ENCODE measurements around the gene LRRC8E.
A peak's percentile ranks its signal among the peaks of the same experiment; 100 is the strongest.

The LRRC8E gene

GRCh38 chr19:7908742-7909461 is 20.6 kb downstream of the LRRC8E start:
- Mint-ChIP-seq H3K27ac (no peak overlapping the region), H3K4me1 (peaks cover 22% of the 10 kb centered on the region), H3K27me3 (peaks cover 4% of the 10 kb centered on the region), H3K36me3 (peaks cover 26% of the 10 kb centered on the region), H3K9me3 (no peaks in the 10 kb centered on the region), H3K4me3 (no peak overlapping the region)
- CTCF ChIA-PET, result interaction anchor here (0.8 to 1.1 kb wide), 2 partner anchors 9 to 39 kb away, joined by 3 read pairs; no protein-coding TSS in a partner anchor
- DNase-seq, result no peak

- Mint-ChIP-seq H3K9me3 (no peaks in the 10 kb centered on the region), H3K4me1 (peaks cover 21% of the 10 kb centered on the region), H3K36me3 (peaks cover 26% of the 10 kb centered on the region), H3K4me3 (no peak overlapping the region), H3K27ac (no peak overlapping the region), H3K27me3 (peaks cover 8% of the 10 kb centered on the region)
- DNase-seq, result no peak
- CTCF ChIA-PET, result interaction anchor here (1.1 kb wide), 1 partner anchor 40 kb away, joined by 3 read pairs; no protein-coding TSS in a partner anchor
These were observed 21.3 kb downstream of the LRRC8E start for GRCh38 chr19:7909471-7910067.

GRCh38 chr19:7910321-7911161 is 22.2 kb downstream of the LRRC8E start:
- H3K27ac Mint-ChIP-seq, result no peak overlapping the region
- no peaks in the 10 kb centered on the region for H3K9me3 Mint-ChIP-seq
- DNase-seq, result no peak
- CTCF ChIA-PET, result no interaction called here
- H3K4me1 Mint-ChIP-seq, result peaks cover 13% of the 10 kb centered on the region
- H3K4me3 Mint-ChIP-seq, result no peak overlapping the region
- H3K36me3 Mint-ChIP-seq, result peaks cover 20% of the 10 kb centered on the region
- peaks cover 18% of the 10 kb centered on the region for H3K27me3 Mint-ChIP-seq

GRCh38 chr19:7911508-7912143 is 23.3 kb downstream of the LRRC8E start:
- peaks cover 17% of the 10 kb centered on the region for H3K36me3 Mint-ChIP-seq
- no peak overlapping the region for H3K4me3 Mint-ChIP-seq
- H3K27me3 Mint-ChIP-seq, result peaks cover 29% of the 10 kb centered on the region
- no peak overlapping the region for H3K27ac Mint-ChIP-seq
- H3K9me3 Mint-ChIP-seq, result no peaks in the 10 kb centered on the region
- H3K4me1 Mint-ChIP-seq, result peaks cover 12% of the 10 kb centered on the region
- no peak for DNase-seq
- CTCF ChIA-PET, result no interaction called here

GRCh38 chr19:7912144-7912696 is 23.9 kb downstream of the LRRC8E start:
- CTCF ChIA-PET, result no interaction called here

GRCh38 chr19:7912697-7913564 is 24.6 kb downstream of the LRRC8E start:
- no peak overlapping the region for H3K4me3 Mint-ChIP-seq
- H3K27me3 Mint-ChIP-seq, result peaks cover 42% of the 10 kb centered on the region
- no peak for DNase-seq
- H3K4me1 Mint-ChIP-seq, result peaks cover 15% of the 10 kb centered on the region
- peak overlapping the region; percentile 46 for H3K27ac Mint-ChIP-seq
- peaks cover 17% of the 10 kb centered on the region for H3K36me3 Mint-ChIP-seq
- CTCF ChIA-PET, result no interaction called here
- H3K9me3 Mint-ChIP-seq, result no peaks in the 10 kb centered on the region

More at GRCh38 chr19:7912144-7912696, 23.9 kb downstream of the LRRC8E start:
- no peak overlapping the region for H3K4me3 Mint-ChIP-seq
- H3K36me3 Mint-ChIP-seq, result peaks cover 17% of the 10 kb centered on the region
- H3K9me3 Mint-ChIP-seq, result no peaks in the 10 kb centered on the region
- no peak for DNase-seq
- peaks cover 14% of the 10 kb centered on the region for H3K4me1 Mint-ChIP-seq
- peaks cover 35% of the 10 kb centered on the region for H3K27me3 Mint-ChIP-seq
- no peak overlapping the region for H3K27ac Mint-ChIP-seq

- Mint-ChIP-seq H3K27ac (no peak overlapping the region), H3K36me3 (peaks cover 17% of the 10 kb centered on the region), H3K4me1 (peaks cover 19% of the 10 kb centered on the region), H3K4me3 (no peak overlapping the region), H3K27me3 (peaks cover 49% of the 10 kb centered on the region), H3K9me3 (no peaks in the 10 kb centered on the region)
- CTCF ChIA-PET, result no interaction called here
- no peak for DNase-seq
These were observed 25.3 kb downstream of the LRRC8E start for GRCh38 chr19:7913652-7914051.

- H3K9me3 Mint-ChIP-seq, result no peaks in the 10 kb centered on the region
- no peak overlapping the region for H3K27ac Mint-ChIP-seq
- no peak overlapping the region for H3K4me3 Mint-ChIP-seq
- no peak for DNase-seq
- CTCF ChIA-PET, result no interaction called here
- H3K4me1 Mint-ChIP-seq, result peaks cover 19% of the 10 kb centered on the region
- H3K27me3 Mint-ChIP-seq, result peaks cover 54% of the 10 kb centered on the region
- H3K36me3 Mint-ChIP-seq, result peaks cover 17% of the 10 kb centered on the region
These were observed 25.8 kb downstream of the LRRC8E start for GRCh38 chr19:7914099-7914498.

- DNase-seq, result no peak
- Mint-ChIP-seq H3K36me3 (peaks cover 18% of the 10 kb centered on the region), H3K27me3 (peaks cover 59% of the 10 kb centered on the region), H3K4me3 (peak within 1 kb of the TSS; percentile 64), H3K27ac (peak within 1 kb of the TSS; percentile 19), H3K9me3 (no peaks in the 10 kb centered on the region), H3K4me1 (peaks cover 21% of the 10 kb centered on the region)
- CTCF ChIA-PET, result no interaction called here
These were observed 26.3 kb downstream of the LRRC8E start, which contains the start of gene TGFBR3L for GRCh38 chr19:7914598-7915045. Gene TGFBR3L (plus strand): TSS chr19:7914830.

- Mint-ChIP-seq H3K27ac (peak overlapping the region; percentile 19), H3K4me3 (peak overlapping the region; percentile 64), H3K36me3 (peaks cover 22% of the 10 kb centered on the region), H3K4me1 (peaks cover 27% of the 10 kb centered on the region), H3K9me3 (no peaks in the 10 kb centered on the region), H3K27me3 (peaks cover 66% of the 10 kb centered on the region)
- CTCF ChIA-PET, result no interaction called here
- no peak for DNase-seq
These were observed 27.2 kb downstream of the LRRC8E start for GRCh38 chr19:7915250-7916102.

- H3K27me3 Mint-ChIP-seq, result peaks cover 66% of the 10 kb centered on the region
- peaks cover 16% of the 10 kb centered on the region for H3K36me3 Mint-ChIP-seq
- H3K9me3 Mint-ChIP-seq, result no peaks in the 10 kb centered on the region
- peaks cover 32% of the 10 kb centered on the region for H3K4me1 Mint-ChIP-seq
- H3K4me3 Mint-ChIP-seq, result peak overlapping the region; percentile 70
- CTCF ChIA-PET, result no interaction called here
- DNase-seq, result peak; percentile 77
- no peak overlapping the region for H3K27ac Mint-ChIP-seq
These were observed 28.0 kb downstream of the LRRC8E start for GRCh38 chr19:7916103-7916954.

- Mint-ChIP-seq H3K4me1 (peaks cover 37% of the 10 kb centered on the region), H3K36me3 (peaks cover 14% of the 10 kb centered on the region), H3K27me3 (peaks cover 66% of the 10 kb centered on the region), H3K27ac (no peak overlapping the region), H3K9me3 (no peaks in the 10 kb centered on the region), H3K4me3 (peak overlapping the region; percentile 70)
- DNase-seq, result no peak
- CTCF ChIA-PET, result no interaction called here
These were observed 28.6 kb downstream of the LRRC8E start for GRCh38 chr19:7916955-7917266.
